WERI-Rb-1 (cell line): ENCODE results near the gene INSYN1.

ENCODE experiments used
- DNase-seq: peaks from one replicate; pipeline ENCODE4 v3.0.0-alpha.2; 2020
- H3K27ac ChIP-seq: fragments of 250-450 bp; sonication (Bioruptor Pico); 2 replicates; pipeline ENCODE4 v1.5.1; 2020; ENCODE audit warnings: mild to moderate bottlenecking, moderate library complexity
- H3K27me3 ChIP-seq: fragments of 250-450 bp; sonication (Bioruptor Pico); 2 replicates; pipeline ENCODE4 v1.5.1; 2021; ENCODE audit warnings: mild to moderate bottlenecking, low read depth, moderate library complexity; ENCODE audit not compliant: insufficient read depth, severe bottlenecking
- H3K36me3 ChIP-seq: fragments of 250-450 bp; sonication (Bioruptor Pico); 2 replicates; pipeline ENCODE4 v1.5.1; 2020; ENCODE audit warnings: mild to moderate bottlenecking, moderate library complexity
- H3K4me3 ChIP-seq: 2 replicates; pipeline ENCODE4 v1.5.1; 2011; ENCODE audit warnings: low read depth, mild to moderate bottlenecking, control low read depth, low read length
- H3K9me3 ChIP-seq: fragments of 250-450 bp; sonication (Bioruptor Pico); 2 replicates; pipeline ENCODE4 v1.5.1; 2021; ENCODE audit warnings: mild to moderate bottlenecking, moderate library complexity; ENCODE audit not compliant: severe bottlenecking
- CTCF ChIP-seq: IDR thresholded peaks from 2 replicates; pipeline ENCODE4 v1.5.1; 2011; ENCODE audit warnings: low read depth, mild to moderate bottlenecking, control low read depth, inconsistent platforms, low read length

INSYN1 gene

GRCh38 chr15:73712107-73712506 lies 41.0 kb downstream of the INSYN1 start:
- Histone ChIP-seq H3K27me3 (no peaks in the 10 kb centered on the region), H3K9me3 (no peaks in the 10 kb centered on the region), H3K36me3 (peaks cover 55% of the 10 kb centered on the region), H3K4me3 (no peak overlapping the region), H3K27ac (no peak overlapping the region)
- DNase-seq: peak; percentile 58
- TF ChIP-seq CTCF: peak; percentile 64

- Histone ChIP-seq H3K27ac (no peak overlapping the region), H3K36me3 (peaks cover 61% of the 10 kb centered on the region), H3K27me3 (no peaks in the 10 kb centered on the region), H3K4me3 (no peak overlapping the region), H3K9me3 (no peaks in the 10 kb centered on the region)
- TF ChIP-seq CTCF: no peak
- no peak for DNase-seq
Measured at GRCh38 chr15:73711526-73711925, 41.6 kb downstream of the INSYN1 start.

- no peak for TF ChIP-seq CTCF
- peaks cover 73% of the 10 kb centered on the region for H3K36me3 ChIP-seq
- no peaks in the 10 kb centered on the region for H3K27me3 ChIP-seq
- H3K9me3 ChIP-seq: no peaks in the 10 kb centered on the region
- no peak for DNase-seq
- H3K4me3 ChIP-seq: no peak overlapping the region
- H3K27ac ChIP-seq: no peak overlapping the region
Measured at GRCh38 chr15:73710321-73710720, 42.8 kb downstream of the INSYN1 start.

- no peak overlapping the region for H3K27ac ChIP-seq
- no peaks in the 10 kb centered on the region for H3K27me3 ChIP-seq
- no peak for DNase-seq
- H3K4me3 ChIP-seq: no peak overlapping the region
- H3K36me3 ChIP-seq: peaks cover 78% of the 10 kb centered on the region
- no peaks in the 10 kb centered on the region for H3K9me3 ChIP-seq
- TF ChIP-seq CTCF: no peak
Measured at GRCh38 chr15:73709686-73710085, 43.5 kb downstream of the INSYN1 start.

- no peak overlapping the region for H3K27ac ChIP-seq
- H3K9me3 ChIP-seq: no peaks in the 10 kb centered on the region
- TF ChIP-seq CTCF: no peak
- H3K4me3 ChIP-seq: no peak overlapping the region
- no peak for DNase-seq
- H3K27me3 ChIP-seq: no peaks in the 10 kb centered on the region
- peaks cover 77% of the 10 kb centered on the region for H3K36me3 ChIP-seq
Measured at GRCh38 chr15:73709241-73709640, 43.9 kb downstream of the INSYN1 start.

GRCh38 chr15:73708691-73709090 lies 44.5 kb downstream of the INSYN1 start:
- H3K36me3 ChIP-seq: peaks cover 74% of the 10 kb centered on the region
- no peak for DNase-seq
- H3K9me3 ChIP-seq: no peaks in the 10 kb centered on the region

More at GRCh38 chr15:73708691-73709090, 44.5 kb downstream of the INSYN1 start:
- H3K27ac ChIP-seq: no peak overlapping the region
- H3K4me3 ChIP-seq: no peak overlapping the region
- no peaks in the 10 kb centered on the region for H3K27me3 ChIP-seq
- TF ChIP-seq CTCF: no peak
